ENCODE data around the gene CCR6.
"Not testable (repeated sequence)": the region's sequence is repeated elsewhere in the genome, so short reads cannot be mapped to it uniquely, and the experiment has no call there.

CCR6 gene

GRCh38 chr6:167122827-167123657 is at the start of gene CCR6:
TSS of gene CCR6 (plus strand) at chr6:167123096. CDS start at chr6:167136135, 13,039 bp downstream.
- DNase-seq (ENCODE audit: low spot score) = no peak

GRCh38 chr6:167073679-167074274 is 49.1 kb upstream of the CCR6 start:
- no peak for DNase-seq (ENCODE audit: low spot score)

GRCh38 chr6:167077241-167077932 is 45.5 kb upstream of the CCR6 start:
- no peak for DNase-seq (ENCODE audit: low spot score)

- no peak for DNase-seq (ENCODE audit: low spot score)
Measured at GRCh38 chr6:167078745-167079144, 44.2 kb upstream of the CCR6 start.

GRCh38 chr6:167079853-167080297 is 43.0 kb upstream of the CCR6 start:
- peak; percentile 70 for DNase-seq (ENCODE audit: low spot score)

GRCh38 chr6:167087857-167088354 is 35.0 kb upstream of the CCR6 start:
- no peak for DNase-seq (ENCODE audit: low spot score)

- not testable (repeated sequence) for DNase-seq (ENCODE audit: low spot score)
Measured at GRCh38 chr6:167088741-167089140, 34.2 kb upstream of the CCR6 start.

GRCh38 chr6:167089243-167090142 is 33.4 kb upstream of the CCR6 start:
- DNase-seq (ENCODE audit: low spot score) = no peak

- DNase-seq (ENCODE audit: low spot score) = peak; percentile 28
Measured at GRCh38 chr6:167090171-167090570, 32.7 kb upstream of the CCR6 start.

- peak; percentile 52 for DNase-seq (ENCODE audit: low spot score)
Measured at GRCh38 chr6:167091026-167091804, 31.7 kb upstream of the CCR6 start.

GRCh38 chr6:167091805-167092107 is 31.1 kb upstream of the CCR6 start:
- DNase-seq (ENCODE audit: low spot score) = no peak

GRCh38 chr6:167092672-167093339 is 30.1 kb upstream of the CCR6 start:
- no peak for DNase-seq (ENCODE audit: low spot score)

- DNase-seq (ENCODE audit: low spot score) = no peak
Measured at GRCh38 chr6:167093406-167093921, 29.4 kb upstream of the CCR6 start.

- peak; percentile 8 for DNase-seq (ENCODE audit: low spot score)
Measured at GRCh38 chr6:167093922-167094432, 28.9 kb upstream of the CCR6 start.

GRCh38 chr6:167094436-167094819 is 28.5 kb upstream of the CCR6 start:
- no peak for DNase-seq (ENCODE audit: low spot score)

GRCh38 chr6:167094820-167095637 is 27.9 kb upstream of the CCR6 start:
- DNase-seq (ENCODE audit: low spot score) = peak; percentile 39

- no peak for DNase-seq (ENCODE audit: low spot score)
Measured at GRCh38 chr6:167095888-167096287, 27.0 kb upstream of the CCR6 start.

- DNase-seq (ENCODE audit: low spot score) = no peak
Measured at GRCh38 chr6:167096991-167097390, 25.9 kb upstream of the CCR6 start.

GRCh38 chr6:167097770-167098169 is 25.1 kb upstream of the CCR6 start:
- no peak for DNase-seq (ENCODE audit: low spot score)

All from pons (tissue), 1 donor.